Mucosa of gallbladder (tissue), 1 donor: ENCODE results near the gene CDK5R1. TPM values are rescaled to one million over a fixed set of nuclear protein-coding genes. Genes with fewer than 3 reads are reported as not detected.

Experiments used
- DNase-seq: peaks from one replicate; pipeline ENCODE4 v3.0.0-alpha.2; 2020; ENCODE audit warnings: low spot score
- total RNA-seq: library from RNA; stranded (reverse); gene quantifications from one replicate; pipeline ENCODE4 v1.2.1, GENCODE V29; 2021
- donor health status: DM: no; HTN: no; CAD: no.

CDK5R1 gene
- total RNA-seq, 1 donor from 2014 or later, result 2.0 TPM

GRCh38 chr17:32492648-32493289, 6.0 kb downstream of the CDK5R1 start:
- DNase-seq, result no peak

GRCh38 chr17:32493571-32493970, 6.8 kb downstream of the CDK5R1 start:
- DNase-seq, result no peak

- no peak for DNase-seq
Observed at GRCh38 chr17:32493976-32494513, 7.3 kb downstream of the CDK5R1 start.

- DNase-seq, result no peak
Observed at GRCh38 chr17:32494621-32495358, 8.0 kb downstream of the CDK5R1 start.

GRCh38 chr17:32495359-32496231, 8.8 kb downstream of the CDK5R1 start:
- no peak for DNase-seq

GRCh38 chr17:32496395-32497073, 9.7 kb downstream of the CDK5R1 start:
- no peak for DNase-seq

- DNase-seq, result no peak
Observed at GRCh38 chr17:32497431-32498205, 10.8 kb downstream of the CDK5R1 start.

GRCh38 chr17:32498391-32498790, 11.6 kb downstream of the CDK5R1 start:
- no peak for DNase-seq

GRCh38 chr17:32502013-32502412, 15.2 kb downstream of the CDK5R1 start:
- DNase-seq, result no peak

GRCh38 chr17:32502710-32503109, 15.9 kb downstream of the CDK5R1 start:
- DNase-seq, result no peak

GRCh38 chr17:32503251-32504165, 16.7 kb downstream of the CDK5R1 start:
- no peak for DNase-seq

- DNase-seq, result no peak
Observed at GRCh38 chr17:32504166-32504990, 17.6 kb downstream of the CDK5R1 start.

GRCh38 chr17:32508926-32509325, 22.1 kb downstream of the CDK5R1 start:
- DNase-seq, result no peak

- DNase-seq, result no peak
Observed at GRCh38 chr17:32510466-32510865, 23.7 kb downstream of the CDK5R1 start.

GRCh38 chr17:32512328-32512727, 25.5 kb downstream of the CDK5R1 start:
- DNase-seq, result no peak

- no peak for DNase-seq
Observed at GRCh38 chr17:32513579-32513978, 26.8 kb downstream of the CDK5R1 start.

- no peak for DNase-seq
Observed at GRCh38 chr17:32514606-32515005, 27.8 kb downstream of the CDK5R1 start.

GRCh38 chr17:32515677-32516383, 29.0 kb downstream of the CDK5R1 start:
- DNase-seq, result no peak
